ENCODE measurements around the gene SRGN.
"Not testable (repeated sequence)": the region's sequence is repeated elsewhere in the genome, so short reads cannot be mapped to it uniquely, and the experiment has no call there.

Gene SRGN

GRCh38 chr10:69141304-69141703, 53.4 kb downstream of the SRGN start:
- DNase-seq (ENCODE audit: low spot score), result no peak

GRCh38 chr10:69142074-69142473, 54.2 kb downstream of the SRGN start:
- not testable (repeated sequence) for DNase-seq (ENCODE audit: low spot score)

- no peak for DNase-seq (ENCODE audit: low spot score)
Measured at GRCh38 chr10:69142983-69143382, 55.1 kb downstream of the SRGN start.

- no peak for DNase-seq (ENCODE audit: low spot score)
Measured at GRCh38 chr10:69145329-69145728, 57.4 kb downstream of the SRGN start.

- no peak for DNase-seq (ENCODE audit: low spot score)
Measured at GRCh38 chr10:69145864-69146263, 58.0 kb downstream of the SRGN start.

- DNase-seq (ENCODE audit: low spot score), result no peak
Measured at GRCh38 chr10:69146759-69147158, 58.9 kb downstream of the SRGN start.

- DNase-seq (ENCODE audit: low spot score), result no peak
Measured at GRCh38 chr10:69151984-69152383, 64.1 kb downstream of the SRGN start.

GRCh38 chr10:69153227-69153626, 65.3 kb downstream of the SRGN start:
- DNase-seq (ENCODE audit: low spot score), result no peak

All from CD4-positive, alpha-beta T cell treated with Interleukin-15 for 4 hours (primary cell).